ENCODE measurements around the gene TLR7. TPM values are rescaled to one million over a fixed set of nuclear protein-coding genes. Genes with fewer than 3 reads are reported as not detected.

The TLR7 gene
- total RNA-seq, 1 donor from 2014 or later = not detected

DNA sequence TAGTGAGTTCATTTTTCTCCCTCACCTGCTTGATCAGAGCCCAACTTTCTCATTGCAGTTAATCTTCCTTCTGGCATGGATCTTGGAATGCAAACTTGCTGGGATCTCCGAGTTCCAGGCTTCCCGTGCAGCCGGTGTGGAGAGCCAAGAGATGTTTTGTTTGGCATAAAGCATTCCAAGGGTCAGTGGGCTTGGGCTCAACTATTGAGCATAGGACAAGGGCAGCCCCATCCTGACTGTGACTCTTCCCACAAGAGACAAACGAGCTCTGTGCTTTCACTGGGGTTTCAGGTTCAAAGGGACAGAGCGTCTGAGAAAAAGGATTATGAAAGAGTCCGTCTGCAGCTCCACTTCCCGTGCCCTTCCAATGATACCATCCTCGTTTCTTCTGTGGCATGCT lies 10.5 kb downstream of the TLR7 start:
- Mint-ChIP-seq H3K9me3 (ENCODE audit: unreplicated experiment) (peaks cover 5% of the 10 kb centered on the region), H3K36me3 (ENCODE audit: unreplicated experiment) (no peaks in the 10 kb centered on the region), H3K4me3 (ENCODE audit: unreplicated experiment) (no peak overlapping the region), H3K27me3 (ENCODE audit: unreplicated experiment) (no peaks in the 10 kb centered on the region), H3K27ac (ENCODE audit: unreplicated experiment) (no peak overlapping the region), H3K4me1 (ENCODE audit: unreplicated experiment) (no peaks in the 10 kb centered on the region)
- TF ChIP-seq, protein P1, sequence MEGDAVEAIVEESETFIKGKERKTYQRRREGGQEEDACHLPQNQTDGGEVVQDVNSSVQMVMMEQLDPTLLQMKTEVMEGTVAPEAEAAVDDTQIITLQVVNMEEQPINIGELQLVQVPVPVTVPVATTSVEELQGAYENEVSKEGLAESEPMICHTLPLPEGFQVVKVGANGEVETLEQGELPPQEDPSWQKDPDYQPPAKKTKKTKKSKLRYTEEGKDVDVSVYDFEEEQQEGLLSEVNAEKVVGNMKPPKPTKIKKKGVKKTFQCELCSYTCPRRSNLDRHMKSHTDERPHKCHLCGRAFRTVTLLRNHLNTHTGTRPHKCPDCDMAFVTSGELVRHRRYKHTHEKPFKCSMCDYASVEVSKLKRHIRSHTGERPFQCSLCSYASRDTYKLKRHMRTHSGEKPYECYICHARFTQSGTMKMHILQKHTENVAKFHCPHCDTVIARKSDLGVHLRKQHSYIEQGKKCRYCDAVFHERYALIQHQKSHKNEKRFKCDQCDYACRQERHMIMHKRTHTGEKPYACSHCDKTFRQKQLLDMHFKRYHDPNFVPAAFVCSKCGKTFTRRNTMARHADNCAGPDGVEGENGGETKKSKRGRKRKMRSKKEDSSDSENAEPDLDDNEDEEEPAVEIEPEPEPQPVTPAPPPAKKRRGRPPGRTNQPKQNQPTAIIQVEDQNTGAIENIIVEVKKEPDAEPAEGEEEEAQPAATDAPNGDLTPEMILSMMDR (IDR thresholded peaks at IDR 0.05) = no peak
- no peak for DNase-seq (ENCODE audit: extremely low spot score, unreplicated experiment)

DNA sequence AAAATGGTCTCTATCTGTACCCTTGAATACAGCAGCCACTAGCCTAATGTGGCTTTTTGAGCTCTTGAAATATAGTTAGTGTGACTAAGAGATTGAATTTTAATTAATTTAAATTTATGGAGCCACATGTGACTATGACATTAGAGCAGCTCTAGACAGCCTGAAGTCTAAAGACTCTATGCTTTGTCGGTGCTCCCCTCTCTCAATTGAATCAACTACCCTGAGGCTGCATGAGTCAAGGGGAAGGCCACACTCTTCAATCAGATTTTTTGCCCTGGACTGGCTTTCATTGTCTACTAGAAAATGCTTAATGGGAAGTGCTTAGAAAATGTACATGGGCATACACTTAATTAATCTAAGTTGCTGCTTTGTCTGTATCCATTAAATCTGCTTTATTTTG lies 11.7 kb downstream of the TLR7 start:
- no peak for DNase-seq (ENCODE audit: extremely low spot score, unreplicated experiment)
- TF ChIP-seq, protein P1 (IDR thresholded peaks at IDR 0.05) = no peak
- H3K27me3 Mint-ChIP-seq (ENCODE audit: unreplicated experiment) = no peaks in the 10 kb centered on the region
- H3K9me3 Mint-ChIP-seq (ENCODE audit: unreplicated experiment) = peaks cover 3% of the 10 kb centered on the region
- H3K36me3 Mint-ChIP-seq (ENCODE audit: unreplicated experiment) = no peaks in the 10 kb centered on the region
- no peaks in the 10 kb centered on the region for H3K4me1 Mint-ChIP-seq (ENCODE audit: unreplicated experiment)
- no peak overlapping the region for H3K4me3 Mint-ChIP-seq (ENCODE audit: unreplicated experiment)
- no peak overlapping the region for H3K27ac Mint-ChIP-seq (ENCODE audit: unreplicated experiment)

DNA sequence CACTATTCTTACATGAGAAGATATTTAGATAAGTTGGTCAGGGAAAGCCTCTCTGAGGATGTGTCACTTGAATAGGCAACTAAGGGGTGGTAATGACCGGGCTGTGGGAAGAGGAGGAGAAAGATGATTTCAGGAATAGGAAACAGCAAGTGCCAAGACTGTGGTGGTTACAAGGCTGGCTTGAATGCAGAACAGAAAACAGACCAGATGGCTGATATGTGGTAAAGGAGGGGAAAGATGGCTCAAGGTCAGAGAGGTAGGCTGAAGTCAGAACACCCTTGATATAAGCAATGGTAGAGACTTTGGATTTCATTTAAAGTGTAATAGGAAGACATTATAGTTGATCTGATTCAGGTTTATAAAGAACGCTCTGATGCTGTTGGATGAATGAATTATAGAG lies 15.0 kb downstream of the TLR7 start:
- no peak overlapping the region for H3K27ac Mint-ChIP-seq (ENCODE audit: unreplicated experiment)
- TF ChIP-seq, protein P1 (IDR thresholded peaks at IDR 0.05) = no peak
- no peak for DNase-seq (ENCODE audit: extremely low spot score, unreplicated experiment)
- no peak overlapping the region for H3K4me3 Mint-ChIP-seq (ENCODE audit: unreplicated experiment)
- peaks cover 7% of the 10 kb centered on the region for H3K27me3 Mint-ChIP-seq (ENCODE audit: unreplicated experiment)
- peaks cover 11% of the 10 kb centered on the region for H3K9me3 Mint-ChIP-seq (ENCODE audit: unreplicated experiment)
- H3K36me3 Mint-ChIP-seq (ENCODE audit: unreplicated experiment) = no peaks in the 10 kb centered on the region
- H3K4me1 Mint-ChIP-seq (ENCODE audit: unreplicated experiment) = peaks cover 3% of the 10 kb centered on the region

DNA sequence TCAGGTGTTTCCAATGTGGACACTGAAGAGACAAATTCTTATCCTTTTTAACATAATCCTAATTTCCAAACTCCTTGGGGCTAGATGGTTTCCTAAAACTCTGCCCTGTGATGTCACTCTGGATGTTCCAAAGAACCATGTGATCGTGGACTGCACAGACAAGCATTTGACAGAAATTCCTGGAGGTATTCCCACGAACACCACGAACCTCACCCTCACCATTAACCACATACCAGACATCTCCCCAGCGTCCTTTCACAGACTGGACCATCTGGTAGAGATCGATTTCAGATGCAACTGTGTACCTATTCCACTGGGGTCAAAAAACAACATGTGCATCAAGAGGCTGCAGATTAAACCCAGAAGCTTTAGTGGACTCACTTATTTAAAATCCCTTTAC lies 18.6 kb downstream of the TLR7 start:
- peaks cover 7% of the 10 kb centered on the region for H3K27me3 Mint-ChIP-seq (ENCODE audit: unreplicated experiment)
- no peak overlapping the region for H3K4me3 Mint-ChIP-seq (ENCODE audit: unreplicated experiment)
- no peak for DNase-seq (ENCODE audit: extremely low spot score, unreplicated experiment)
- H3K9me3 Mint-ChIP-seq (ENCODE audit: unreplicated experiment) = peaks cover 18% of the 10 kb centered on the region
- TF ChIP-seq, protein P1 (IDR thresholded peaks at IDR 0.05) = no peak
- no peak overlapping the region for H3K27ac Mint-ChIP-seq (ENCODE audit: unreplicated experiment)
- H3K36me3 Mint-ChIP-seq (ENCODE audit: unreplicated experiment) = no peaks in the 10 kb centered on the region
- peaks cover 3% of the 10 kb centered on the region for H3K4me1 Mint-ChIP-seq (ENCODE audit: unreplicated experiment)

DNA sequence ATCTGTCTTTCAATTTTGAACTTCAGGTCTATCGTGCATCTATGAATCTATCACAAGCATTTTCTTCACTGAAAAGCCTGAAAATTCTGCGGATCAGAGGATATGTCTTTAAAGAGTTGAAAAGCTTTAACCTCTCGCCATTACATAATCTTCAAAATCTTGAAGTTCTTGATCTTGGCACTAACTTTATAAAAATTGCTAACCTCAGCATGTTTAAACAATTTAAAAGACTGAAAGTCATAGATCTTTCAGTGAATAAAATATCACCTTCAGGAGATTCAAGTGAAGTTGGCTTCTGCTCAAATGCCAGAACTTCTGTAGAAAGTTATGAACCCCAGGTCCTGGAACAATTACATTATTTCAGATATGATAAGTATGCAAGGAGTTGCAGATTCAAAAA lies 19.7 kb downstream of the TLR7 start:
- TF ChIP-seq, protein P1 (IDR thresholded peaks at IDR 0.05) = no peak
- peaks cover 3% of the 10 kb centered on the region for H3K4me1 Mint-ChIP-seq (ENCODE audit: unreplicated experiment)
- H3K36me3 Mint-ChIP-seq (ENCODE audit: unreplicated experiment) = no peaks in the 10 kb centered on the region
- no peak overlapping the region for H3K27ac Mint-ChIP-seq (ENCODE audit: unreplicated experiment)
- H3K4me3 Mint-ChIP-seq (ENCODE audit: unreplicated experiment) = no peak overlapping the region
- no peak for DNase-seq (ENCODE audit: extremely low spot score, unreplicated experiment)
- H3K9me3 Mint-ChIP-seq (ENCODE audit: unreplicated experiment) = peaks cover 18% of the 10 kb centered on the region
- H3K27me3 Mint-ChIP-seq (ENCODE audit: unreplicated experiment) = peaks cover 7% of the 10 kb centered on the region

Measured in osteocyte (in vitro differentiated cells).